Measurements from ENCODE around the gene COL9A2.
"Not testable (repeated sequence)": the region's sequence is repeated elsewhere in the genome, so short reads cannot be mapped to it uniquely, and the experiment has no call there.

The COL9A2 gene

GRCh38 chr1:40316595-40317393, at the start of gene COL9A2:
TSS of gene COL9A2 (minus strand) at chr1:40317286. CDS start at chr1:40317197, 89 bp downstream.
- no peak for FAIRE-seq
- DNase-seq (ENCODE audit: low spot score): no peak

DNA sequence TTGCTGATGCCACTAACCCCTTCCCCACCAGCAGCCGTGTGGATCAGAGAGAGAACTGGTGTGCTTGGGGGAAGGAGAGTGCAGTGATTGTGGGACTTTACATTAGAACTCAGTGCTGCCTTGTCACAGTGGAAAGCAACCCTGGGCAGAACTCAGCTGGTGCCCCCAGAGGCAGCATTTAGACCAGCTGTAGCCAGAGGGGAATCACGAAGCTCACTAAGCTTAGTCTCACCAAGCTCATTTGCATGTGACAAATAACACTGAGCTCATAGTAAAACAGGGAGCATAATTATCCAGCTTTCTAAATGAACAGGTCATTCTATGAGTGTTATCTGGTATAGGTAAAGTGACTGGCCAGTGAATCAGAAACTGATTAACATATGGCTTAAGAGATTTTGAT, 46.6 kb upstream of the COL9A2 start:
- FAIRE-seq: no peak

DNA sequence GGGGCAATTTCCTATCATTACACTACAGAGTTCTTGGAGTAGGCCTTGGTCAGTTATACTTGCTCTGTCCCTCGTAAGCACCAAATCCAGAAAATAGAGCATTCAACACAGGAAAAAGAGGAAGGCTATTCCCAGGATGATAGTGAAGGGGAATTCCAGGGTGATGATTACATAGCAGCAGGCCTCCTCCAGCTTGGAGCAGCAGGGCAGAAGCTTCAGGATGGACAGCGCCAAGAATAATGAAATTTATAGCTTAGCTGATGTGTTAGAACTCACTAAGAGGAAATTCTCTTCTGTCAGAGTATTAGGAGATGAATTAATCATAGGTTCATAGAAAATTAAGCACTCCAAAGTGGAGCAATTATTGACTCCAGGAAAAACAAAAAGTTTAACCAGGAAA, 45.6 kb upstream of the COL9A2 start:
- DNase-seq (ENCODE audit: low spot score): no peak
- no peak for FAIRE-seq

More for the DNA sequence above, 46.6 kb upstream of the COL9A2 start:
- no peak for DNase-seq (ENCODE audit: low spot score)

DNA sequence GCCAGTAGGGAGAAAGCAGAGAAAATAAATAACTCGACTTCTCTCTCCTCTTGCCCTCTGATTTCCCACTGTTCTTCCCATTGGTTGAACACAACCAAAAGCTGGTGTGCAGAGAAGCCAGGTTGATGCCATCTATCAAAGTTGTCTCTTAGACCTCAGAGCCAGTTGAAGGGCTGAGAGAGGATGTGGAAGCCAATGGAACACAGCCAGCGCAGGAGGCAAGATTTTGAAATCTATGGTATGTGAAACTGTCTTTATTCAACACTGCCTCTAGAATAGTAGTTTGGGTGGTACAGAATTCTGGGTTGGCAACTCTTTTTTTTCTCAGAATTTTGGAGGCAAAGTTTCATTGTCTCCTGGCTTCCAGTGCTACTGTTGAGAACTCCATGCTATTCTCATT, 45.1 kb upstream of the COL9A2 start:
- no peak for DNase-seq (ENCODE audit: low spot score)
- no peak for FAIRE-seq

GRCh38 chr1:40361637-40362036, 44.6 kb upstream of the COL9A2 start:
- DNase-seq (ENCODE audit: low spot score) (no peak), FAIRE-seq (no peak)

GRCh38 chr1:40361201-40361600, 44.1 kb upstream of the COL9A2 start:
- DNase-seq (ENCODE audit: low spot score) (no peak), FAIRE-seq (no peak)

- FAIRE-seq: no peak
- DNase-seq (ENCODE audit: low spot score): no peak
Measured at GRCh38 chr1:40360631-40361030, 43.5 kb upstream of the COL9A2 start.

DNA sequence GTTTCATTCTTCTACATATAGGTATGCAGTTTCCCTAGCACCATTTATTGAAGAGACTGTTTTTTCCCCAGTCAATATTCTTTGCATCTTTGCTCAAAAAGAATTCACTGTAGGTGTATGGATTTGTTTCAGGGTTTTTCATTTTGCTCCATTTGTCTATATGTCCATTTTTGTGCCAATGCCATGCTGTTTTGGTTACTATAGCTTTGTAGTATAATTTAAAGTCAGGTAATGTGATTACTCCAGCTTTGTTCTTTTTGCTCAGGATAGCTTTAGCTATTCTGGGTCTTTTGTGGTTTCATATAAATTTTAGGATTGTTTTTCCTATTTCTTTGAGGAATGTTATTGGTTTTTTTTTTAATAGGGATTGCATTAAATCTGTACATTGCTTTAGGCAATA, 40.5 kb upstream of the COL9A2 start:
- DNase-seq (ENCODE audit: low spot score) (no peak), FAIRE-seq (no peak)

- DNase-seq (ENCODE audit: low spot score) (no peak), FAIRE-seq (no peak)
Measured at GRCh38 chr1:40353082-40353481, 36.0 kb upstream of the COL9A2 start.

GRCh38 chr1:40352126-40352525, 35.0 kb upstream of the COL9A2 start:
- DNase-seq (ENCODE audit: low spot score) (no peak), FAIRE-seq (no peak)

DNA sequence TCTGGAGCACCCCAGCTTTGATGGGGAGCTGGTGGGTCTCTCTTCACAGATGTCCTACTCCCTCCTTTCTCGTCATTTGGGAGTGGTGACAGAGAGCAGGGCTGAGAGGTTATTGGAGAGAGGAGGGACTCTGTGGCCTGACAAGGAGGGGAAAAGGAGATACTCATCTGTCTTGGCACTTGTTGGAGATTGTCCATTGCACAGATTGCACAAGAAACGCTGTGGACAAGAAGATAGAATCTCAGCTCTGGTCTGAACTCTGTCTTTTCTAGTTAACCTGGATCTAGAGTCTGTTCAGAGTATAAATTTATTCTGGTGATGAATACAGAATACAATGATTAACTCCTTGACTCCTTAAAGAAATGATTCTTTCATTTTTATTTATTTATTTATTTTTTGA, 34.0 kb upstream of the COL9A2 start:
- no peak for DNase-seq (ENCODE audit: low spot score)
- no peak for FAIRE-seq

DNA sequence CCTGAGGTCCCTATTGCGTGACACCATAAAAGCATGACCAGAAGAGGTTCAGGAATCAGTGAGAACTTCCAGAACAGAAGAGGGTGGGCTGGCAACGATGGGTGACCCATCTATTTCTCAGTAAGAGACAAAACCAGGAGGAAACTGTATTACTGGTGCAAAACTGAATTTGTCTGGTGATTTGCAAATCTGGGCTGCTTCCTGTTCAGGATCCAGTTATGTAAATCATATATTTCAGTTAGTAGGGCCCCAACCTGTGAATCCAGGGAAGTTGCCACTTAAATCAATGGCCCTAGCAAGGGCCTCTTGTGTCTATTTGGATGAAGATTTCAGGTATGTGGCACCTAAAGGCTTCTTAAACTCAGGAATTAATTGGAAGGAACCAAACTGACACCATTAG, 33.3 kb upstream of the COL9A2 start:
- FAIRE-seq (no peak), DNase-seq (ENCODE audit: low spot score) (no peak)

DNA sequence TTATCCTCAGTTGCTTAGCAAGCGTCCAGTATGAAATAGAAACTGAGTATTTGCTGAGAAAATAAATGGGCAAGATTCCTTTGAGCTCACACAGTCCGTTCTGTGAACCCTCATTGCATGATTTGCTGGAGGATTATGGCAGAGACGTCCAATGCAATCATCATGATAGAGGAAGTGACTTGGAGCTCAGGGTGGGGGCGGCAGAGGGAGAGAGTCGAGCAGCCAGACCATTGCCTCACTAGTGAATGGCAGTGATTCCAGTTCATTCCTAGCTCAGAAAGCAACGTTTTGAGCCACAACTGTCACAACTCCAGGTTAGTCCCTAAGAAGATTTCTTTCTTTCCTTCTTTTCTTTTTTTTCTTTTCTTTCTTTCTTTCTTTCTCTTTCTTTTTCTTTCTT, 27.5 kb upstream of the COL9A2 start:
- DNase-seq (ENCODE audit: low spot score): no peak
- no peak for FAIRE-seq

DNA sequence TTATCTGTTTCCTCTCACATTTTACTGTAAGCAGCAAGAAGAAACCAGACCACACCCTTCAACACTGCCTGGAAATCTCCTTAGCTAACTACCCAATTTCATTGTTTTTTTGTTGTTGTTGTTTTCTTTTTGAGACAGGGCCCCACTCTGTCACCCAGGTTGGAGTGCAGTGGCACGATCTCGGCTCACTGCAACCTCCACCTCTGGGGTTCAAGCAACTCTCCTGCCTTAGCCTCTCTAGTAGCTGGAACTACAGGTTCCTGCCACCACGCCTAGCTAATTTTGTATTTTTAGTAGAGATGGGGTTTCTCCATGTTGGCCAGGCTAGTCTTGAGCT, 25.3 kb upstream of the COL9A2 start:
- DNase-seq (ENCODE audit: low spot score); FAIRE-seq: not testable (repeated sequence)

- DNase-seq (ENCODE audit: low spot score) (no peak), FAIRE-seq (no peak)
Measured at GRCh38 chr1:40341491-40342380, 24.6 kb upstream of the COL9A2 start.

GRCh38 chr1:40339420-40340323, 22.6 kb upstream of the COL9A2 start:
- DNase-seq (ENCODE audit: low spot score): no peak

DNA sequence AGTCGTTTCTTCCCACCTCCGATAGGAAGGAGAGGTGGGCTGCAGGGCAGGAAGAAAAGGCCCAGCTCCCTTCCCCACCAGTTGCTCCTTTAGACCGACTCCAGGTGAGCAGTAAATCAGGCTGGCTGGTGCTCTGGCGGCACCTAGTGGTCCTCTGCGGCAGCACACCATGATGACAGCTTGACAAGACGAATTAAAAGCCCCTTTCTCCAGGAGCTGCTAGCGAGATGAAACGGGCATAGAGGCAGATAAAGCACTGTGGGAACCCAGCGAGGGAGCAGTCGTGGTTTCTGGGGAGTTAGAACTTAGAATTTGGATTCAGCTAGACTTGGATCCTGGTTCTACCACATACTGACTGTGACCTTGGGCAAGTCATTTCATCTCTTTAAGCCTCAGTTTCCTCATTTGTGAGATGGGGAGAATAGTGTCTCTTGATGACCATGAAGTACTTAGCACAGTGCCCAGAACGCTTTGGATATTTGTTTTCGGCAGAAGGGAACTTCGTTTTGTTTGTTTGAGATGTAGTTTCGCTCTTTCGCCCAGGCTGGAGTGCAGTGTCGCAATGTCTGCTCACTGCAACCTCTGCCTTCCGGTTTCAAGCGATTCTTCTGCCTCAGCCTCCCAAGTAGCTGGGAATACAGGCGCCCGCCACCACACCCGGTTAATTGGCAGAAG, 21.8 kb upstream of the COL9A2 start:
- DNase-seq (ENCODE audit: low spot score) (peak; percentile 64), FAIRE-seq (no peak)

More at GRCh38 chr1:40339420-40340323, 22.6 kb upstream of the COL9A2 start:
- no peak for FAIRE-seq

GRCh38 chr1:40337443-40337842, 20.4 kb upstream of the COL9A2 start:
- DNase-seq (ENCODE audit: low spot score) (no peak), FAIRE-seq (no peak)

- DNase-seq (ENCODE audit: low spot score) (no peak), FAIRE-seq (no peak)
Measured at GRCh38 chr1:40332695-40333094, 15.6 kb upstream of the COL9A2 start.

DNA sequence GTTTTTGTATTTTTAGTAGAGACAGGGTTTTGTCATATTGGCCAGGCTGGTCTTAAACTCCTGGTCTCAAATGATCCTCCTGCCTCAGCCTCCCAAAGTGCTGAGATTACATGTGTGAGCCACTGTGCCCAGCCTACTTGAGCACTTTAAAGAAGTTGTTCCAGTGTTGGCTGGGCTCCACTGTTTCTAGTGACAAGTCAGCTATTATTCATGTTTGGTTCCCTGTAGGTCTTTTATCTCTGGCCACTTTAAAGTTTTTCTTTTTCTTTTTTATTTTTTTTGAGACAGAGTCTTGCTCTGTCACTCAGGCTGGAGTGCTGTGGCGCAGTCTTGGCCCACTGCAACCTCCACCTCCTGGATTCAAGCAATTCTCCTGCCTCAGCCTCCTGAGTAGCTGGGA, 14.3 kb upstream of the COL9A2 start:
- DNase-seq (ENCODE audit: low spot score); FAIRE-seq: not testable (repeated sequence)
